K562 (cell line): ENCODE measurements around the gene PDE6B. TPM values are rescaled to one million over a fixed set of nuclear protein-coding genes. Genes with fewer than 3 reads are reported as not detected.

Experiments used
- ATF7 ChIP-seq: fragments of 450-650 bp; IDR thresholded peaks from 2 replicates; pipeline ENCODE4 v1.7.1; 2014; ENCODE audit warnings: mild to moderate bottlenecking, moderate library complexity
- CBFA2T2 ChIP-seq: fragments of 450-650 bp; conservative IDR thresholded peaks from 2 replicates; pipeline ENCODE4 v1.6.1; 2017; ENCODE audit warnings: mild to moderate bottlenecking
- CCAR2 ChIP-seq: fragments of 200-400 bp; formaldehyde crosslinking; IDR thresholded peaks from 2 replicates; pipeline ENCODE4 v1.6.1; 2017; ENCODE audit warnings: mild to moderate bottlenecking, low read depth, low read length
- EGR1 ChIP-seq: fragments of 450-650 bp; conservative IDR thresholded peaks from 2 replicates; pipeline ENCODE4 v1.6.1; 2017; ENCODE audit warnings: mild to moderate bottlenecking
- ESRRA ChIP-seq: fragments of 450-650 bp; IDR thresholded peaks from 2 replicates; pipeline ENCODE4 v1.6.1; 2014; ENCODE audit warnings: low read depth, mild to moderate bottlenecking, moderate library complexity, borderline replicate concordance
- ETV1 ChIP-seq: fragments of 450-650 bp; conservative IDR thresholded peaks from 2 replicates; pipeline ENCODE4 v1.6.1; 2016; ENCODE audit warnings: missing genetic modification characterization, control low read depth, low read depth, missing compliant biosample characterization
- HNRNPK ChIP-seq: fragments of 200-400 bp; formaldehyde crosslinking; IDR thresholded peaks from one replicate; pipeline ENCODE4 v1.6.1; 2018; ENCODE audit warnings: mild to moderate bottlenecking, low read depth, low read length; ENCODE audit not compliant: poor library complexity, severe bottlenecking
- KAT2B ChIP-seq: IDR thresholded peaks from one replicate; pipeline ENCODE4 v1.6.1; 2012; ENCODE audit warnings: low read depth, mild to moderate bottlenecking, control low read depth, inconsistent platforms, low read length, moderate library complexity
- MAZ ChIP-seq, 2 experiments: fragments of 450-650 bp in 1 of 2; sonication (generic) in 1 of 2; formaldehyde crosslinking; IDR thresholded peaks in 1 of 2; conservative IDR thresholded peaks in 1 of 2; 2 replicates each; pipeline versions ENCODE4 v1.4.0 to v1.5.0; 2020; ENCODE audit warnings: mild to moderate bottlenecking in 1 of 2, missing genetic modification reagents in 1 of 2
- MCM2 ChIP-seq: fragments of 450-650 bp; IDR thresholded peaks from 2 replicates; pipeline ENCODE4 v1.6.1; 2017; ENCODE audit warnings: low read depth, mild to moderate bottlenecking
- MYNN ChIP-seq, 2 experiments: sonication (generic); formaldehyde crosslinking in 1 of 2; IDR thresholded peaks; 2 replicates each; pipeline versions ENCODE4 v1.5.0 to v1.6.1; 2016 to 2020; ENCODE audit warnings: antibody characterized with exemption in 1 of 2, missing genetic modification reagents in 1 of 2
- NFRKB ChIP-seq: fragments of 450-650 bp; IDR thresholded peaks from 2 replicates; pipeline ENCODE4 v1.6.1; 2016; ENCODE audit warnings: low read depth
- NR2C1 ChIP-seq, 2 experiments: fragments of 450-650 bp; IDR thresholded peaks; 2 replicates each; pipeline ENCODE4 v1.6.1; 2017; ENCODE audit warnings: mild to moderate bottlenecking in 2 of 2, antibody characterized with exemption in 1 of 2, inconsistent platforms in 1 of 2, missing compliant biosample characterization in 1 of 2, missing genetic modification characterization in 1 of 2
- OTX1 ChIP-seq: fragments of 450-650 bp; formaldehyde crosslinking; IDR thresholded peaks from 2 replicates; pipeline ENCODE4 v1.4.0; 2022; ENCODE audit warnings: mild to moderate bottlenecking
- RB1 ChIP-seq: fragments of 450-650 bp; IDR thresholded peaks from 2 replicates; pipeline ENCODE4 v1.6.1; 2017; ENCODE audit warnings: low read depth, mild to moderate bottlenecking
- RBM14 ChIP-seq: fragments of 200-400 bp; formaldehyde crosslinking; IDR thresholded peaks from 2 replicates; pipeline ENCODE4 v1.6.1; 2018; ENCODE audit warnings: low read depth, mild to moderate bottlenecking, low read length, moderate library complexity, borderline replicate concordance; ENCODE audit not compliant: insufficient read depth
- SIN3A ChIP-seq, 2 experiments: fragments of 150-350 bp in 1 of 2; IDR thresholded peaks; 2 replicates each; pipeline ENCODE4 v1.6.1; 2011 to 2016; ENCODE audit warnings: borderline replicate concordance in 2 of 2, low read depth in 2 of 2, low read length in 2 of 2, mild to moderate bottlenecking in 2 of 2, moderate library complexity in 2 of 2; ENCODE audit not compliant: control insufficient read depth in 1 of 2
- SMC3 ChIP-seq: conservative IDR thresholded peaks from 2 replicates; pipeline ENCODE4 v1.6.1; 2011; ENCODE audit warnings: low read depth, low read length, improper control_type of control experiment; ENCODE audit not compliant: insufficient read depth
- SP2 ChIP-seq: IDR thresholded peaks from 2 replicates; pipeline ENCODE4 v1.6.1; 2011; ENCODE audit warnings: mild to moderate bottlenecking, low read depth, low read length, moderate library complexity; ENCODE audit not compliant: poor library complexity, severe bottlenecking; ENCODE audit errors: extremely low read depth
- ZC3H4 ChIP-seq: sonication (generic); formaldehyde crosslinking; IDR thresholded peaks from 2 replicates; pipeline ENCODE4 v1.9.0; 2021; ENCODE audit warnings: missing genetic modification reagents, borderline replicate concordance
- ZNF239 ChIP-seq: fragments of 250-450 bp; sonication (Bioruptor Pico); IDR thresholded peaks from 2 replicates; pipeline ENCODE4 v1.4.0; 2020; ENCODE audit warnings: mild to moderate bottlenecking
- ZNF324 ChIP-seq: fragments of 250-450 bp; sonication (Bioruptor Pico); IDR thresholded peaks from 2 replicates; pipeline ENCODE4 v1.4.0; 2020; ENCODE audit warnings: mild to moderate bottlenecking
- polyA plus RNA-seq, 8 experiments: library from polyadenylated mRNA; depleted of rRNA in 4 of 8; stranded (reverse) in 5 of 8; unstranded in 3 of 8; fragments of >200 nt; fragmentation: Nextera tagmentation in 2 of 8; fragmentation: Illumina TruSeq in 1 of 8; extraction: Ambion mirVana in 2 of 8; extraction: Trizol in 1 of 8; gene quantifications; 2 replicates each; pipeline versions ENCODE4 v1.2.1 to v1.2.3, GENCODE V29; 2011 to 2014; ENCODE audit warnings: inconsistent platforms in 1 of 8, missing spikeins in 1 of 8
- total RNA-seq, 7 experiments: library from RNA; depleted of rRNA in 6 of 7; stranded (reverse); fragments of >200 nt in 6 of 7; fragmentation: Illumina TruSeq in 2 of 7; extraction: Trizol in 2 of 7; gene quantifications; 2 replicates each; pipeline versions ENCODE4 v1.2.1 to v1.2.3, GENCODE V29; 2011 to 2021; ENCODE audit warnings: low replicate concordance in 1 of 7
- TF ChIP-seq, protein P1 (sequence below): IDR thresholded peaks from 2 replicates; pipeline ENCODE4 v1.6.1; 2011; ENCODE audit not compliant: insufficient read length; ENCODE audit errors: extremely low read depth
- TF ChIP-seq, protein P2 (sequence below): fragments of 250-450 bp; sonication (Bioruptor Pico); IDR thresholded peaks from 2 replicates; pipeline ENCODE4 v1.5.0; 2021
- TF ChIP-seq, protein P3 (sequence below): fragments of 250-450 bp; sonication (Bioruptor Pico); IDR thresholded peaks from 2 replicates; pipeline ENCODE4 v1.9.0; 2021; ENCODE audit warnings: mild to moderate bottlenecking
- TF ChIP-seq, protein P4 (sequence below): sonication (generic); formaldehyde crosslinking; IDR thresholded peaks from 2 replicates; pipeline ENCODE4 v1.8.0; 2022; ENCODE audit warnings: missing genetic modification reagents, mild to moderate bottlenecking, moderate library complexity, borderline replicate concordance

PDE6B gene
- total and polyA plus RNA-seq, 9 of the 15 experiments (the other 6 are each of a cell fraction or from before 2014, with no cell fraction given): 0.04 TPM; not detected in 8

DNA sequence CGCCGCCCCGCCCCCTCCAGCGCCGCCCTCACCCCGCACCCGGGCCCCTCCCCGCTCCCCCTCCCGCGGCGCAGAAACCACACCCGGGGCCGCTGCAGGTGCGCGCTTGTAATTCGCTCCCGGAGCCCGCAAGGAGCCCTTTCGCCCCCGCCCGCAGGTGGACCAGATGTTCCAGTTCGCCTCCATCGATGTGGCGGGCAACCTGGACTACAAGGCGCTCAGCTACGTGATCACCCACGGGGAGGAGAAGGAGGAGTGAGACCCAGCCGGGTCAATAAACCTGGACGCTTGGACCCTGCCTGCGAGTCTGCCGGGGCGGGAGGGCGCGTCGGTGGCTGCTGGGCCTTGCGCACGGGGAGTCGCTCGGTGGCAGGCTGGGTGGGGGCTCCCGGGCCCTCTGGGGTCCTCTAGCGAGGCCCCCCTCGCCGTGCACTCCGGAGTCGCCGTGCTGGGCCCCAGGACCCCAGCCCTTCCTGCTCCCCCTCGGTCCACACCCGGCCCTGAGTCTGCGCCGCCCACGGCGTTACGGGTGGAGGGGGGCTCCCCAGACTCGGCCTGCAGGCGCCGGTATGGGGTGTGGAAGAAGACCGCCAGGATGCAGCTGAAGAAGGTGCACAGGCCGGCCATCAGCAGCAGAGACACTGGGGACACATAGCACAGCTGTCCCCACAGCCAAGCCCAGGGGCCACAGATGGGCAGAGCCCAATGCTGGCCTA is 56.5 kb downstream of the PDE6B start (continued):
- TF ChIP-seq CBFA2T2 (0 out of 2 replicates have a peak, but pooled peaks have one; percentile 8), MCM2 (no peak), SP2 (no peak), ZNF324 (CRISPR knock-in tag) (no peak), HNRNPK (no peak), ETV1 (tag) (no peak), SMC3 (no peak), KAT2B (no peak), ZC3H4 (CRISPR knock-in tag) (no peak), ATF7 (no peak), SIN3A (IDR thresholded peaks at IDR 0.05; ENCODE audit: borderline replicate concordance in 2 of 2, control insufficient read depth in 1 of 2, low read depth in 2 of 2, low read length in 2 of 2) (no peak), ESRRA (peak; percentile 20; the same call in 1 of the 2 replicates), RBM14 (no peak), OTX1 (no peak), CCAR2 (no peak), EGR1 (no peak), MYNN (IDR thresholded peaks at IDR 0.05) (no peak), MYNN (CRISPR knock-in tag; IDR thresholded peaks at IDR 0.05) (no peak), NR2C1 (IDR thresholded peaks at IDR 0.05) (no peak), NR2C1 (tag; IDR thresholded peaks at IDR 0.05) (no peak), NFRKB (no peak), MAZ (CRISPR knock-in tag; conservative IDR thresholded peaks at IDR 0.05 in 1 of 2, IDR thresholded peaks at IDR 0.05 in 1 of 2) (peak; percentile 66 to 67), RB1 (no peak), ZNF239 (no peak)
- TF ChIP-seq, protein P1, sequence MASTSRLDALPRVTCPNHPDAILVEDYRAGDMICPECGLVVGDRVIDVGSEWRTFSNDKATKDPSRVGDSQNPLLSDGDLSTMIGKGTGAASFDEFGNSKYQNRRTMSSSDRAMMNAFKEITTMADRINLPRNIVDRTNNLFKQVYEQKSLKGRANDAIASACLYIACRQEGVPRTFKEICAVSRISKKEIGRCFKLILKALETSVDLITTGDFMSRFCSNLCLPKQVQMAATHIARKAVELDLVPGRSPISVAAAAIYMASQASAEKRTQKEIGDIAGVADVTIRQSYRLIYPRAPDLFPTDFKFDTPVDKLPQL: no peak
- TF ChIP-seq, protein P2, sequence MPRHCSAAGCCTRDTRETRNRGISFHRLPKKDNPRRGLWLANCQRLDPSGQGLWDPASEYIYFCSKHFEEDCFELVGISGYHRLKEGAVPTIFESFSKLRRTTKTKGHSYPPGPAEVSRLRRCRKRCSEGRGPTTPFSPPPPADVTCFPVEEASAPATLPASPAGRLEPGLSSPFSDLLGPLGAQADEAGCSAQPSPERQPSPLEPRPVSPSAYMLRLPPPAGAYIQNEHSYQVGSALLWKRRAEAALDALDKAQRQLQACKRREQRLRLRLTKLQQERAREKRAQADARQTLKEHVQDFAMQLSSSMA (CRISPR knock-in tag): no peak
- TF ChIP-seq, protein P3, sequence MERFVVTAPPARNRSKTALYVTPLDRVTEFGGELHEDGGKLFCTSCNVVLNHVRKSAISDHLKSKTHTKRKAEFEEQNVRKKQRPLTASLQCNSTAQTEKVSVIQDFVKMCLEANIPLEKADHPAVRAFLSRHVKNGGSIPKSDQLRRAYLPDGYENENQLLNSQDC (CRISPR knock-in tag): no peak
- TF ChIP-seq, protein P4, sequence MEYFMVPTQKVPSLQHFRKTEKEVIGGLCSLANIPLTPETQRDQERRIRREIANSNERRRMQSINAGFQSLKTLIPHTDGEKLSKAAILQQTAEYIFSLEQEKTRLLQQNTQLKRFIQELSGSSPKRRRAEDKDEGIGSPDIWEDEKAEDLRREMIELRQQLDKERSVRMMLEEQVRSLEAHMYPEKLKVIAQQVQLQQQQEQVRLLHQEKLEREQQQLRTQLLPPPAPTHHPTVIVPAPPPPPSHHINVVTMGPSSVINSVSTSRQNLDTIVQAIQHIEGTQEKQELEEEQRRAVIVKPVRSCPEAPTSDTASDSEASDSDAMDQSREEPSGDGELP: no peak
